ENCODE data around the gene PDGFA.

The PDGFA gene

DNA sequence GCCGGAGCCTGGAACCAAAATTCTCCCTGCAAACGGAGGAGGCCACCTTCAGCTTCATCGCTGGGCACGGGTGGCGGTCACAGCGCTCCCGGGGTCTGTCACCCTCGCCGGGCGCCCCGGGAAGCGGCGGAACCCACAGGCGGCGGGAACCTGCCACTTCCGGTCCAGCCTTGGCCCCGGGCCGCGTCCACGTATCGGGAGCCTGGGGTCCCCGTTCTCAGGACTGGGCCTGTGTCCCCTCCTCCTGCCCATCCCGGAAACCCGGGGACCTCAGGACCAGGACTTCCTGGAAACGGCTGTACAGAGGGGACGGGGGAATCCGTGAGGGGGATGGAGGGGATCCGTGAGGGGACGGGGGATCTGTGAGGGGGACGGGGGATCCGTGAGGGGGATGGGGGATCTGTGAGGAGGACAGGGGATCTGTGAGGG lies 25.4 kb downstream of the PDGFA start:
- in situ Hi-C loops (cut with HindIII; ENCODE audit: low sequenced_read_pairs): loop anchor here (5.0 to 10.0 kb wide), 2 partner anchors 99 to 157 kb away; no protein-coding TSS in a partner anchor
- no peak for DNase-seq (ENCODE audit: low read depth)
- TF ChIP-seq, protein P1, sequence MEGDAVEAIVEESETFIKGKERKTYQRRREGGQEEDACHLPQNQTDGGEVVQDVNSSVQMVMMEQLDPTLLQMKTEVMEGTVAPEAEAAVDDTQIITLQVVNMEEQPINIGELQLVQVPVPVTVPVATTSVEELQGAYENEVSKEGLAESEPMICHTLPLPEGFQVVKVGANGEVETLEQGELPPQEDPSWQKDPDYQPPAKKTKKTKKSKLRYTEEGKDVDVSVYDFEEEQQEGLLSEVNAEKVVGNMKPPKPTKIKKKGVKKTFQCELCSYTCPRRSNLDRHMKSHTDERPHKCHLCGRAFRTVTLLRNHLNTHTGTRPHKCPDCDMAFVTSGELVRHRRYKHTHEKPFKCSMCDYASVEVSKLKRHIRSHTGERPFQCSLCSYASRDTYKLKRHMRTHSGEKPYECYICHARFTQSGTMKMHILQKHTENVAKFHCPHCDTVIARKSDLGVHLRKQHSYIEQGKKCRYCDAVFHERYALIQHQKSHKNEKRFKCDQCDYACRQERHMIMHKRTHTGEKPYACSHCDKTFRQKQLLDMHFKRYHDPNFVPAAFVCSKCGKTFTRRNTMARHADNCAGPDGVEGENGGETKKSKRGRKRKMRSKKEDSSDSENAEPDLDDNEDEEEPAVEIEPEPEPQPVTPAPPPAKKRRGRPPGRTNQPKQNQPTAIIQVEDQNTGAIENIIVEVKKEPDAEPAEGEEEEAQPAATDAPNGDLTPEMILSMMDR (IDR thresholded peaks at IDR 0.05; ENCODE audit: low read depth, low read length, missing control alignments): no peak
- H3K4me3 ChIP-seq (ENCODE audit: low read depth, low read length): no peak overlapping the region

DNA sequence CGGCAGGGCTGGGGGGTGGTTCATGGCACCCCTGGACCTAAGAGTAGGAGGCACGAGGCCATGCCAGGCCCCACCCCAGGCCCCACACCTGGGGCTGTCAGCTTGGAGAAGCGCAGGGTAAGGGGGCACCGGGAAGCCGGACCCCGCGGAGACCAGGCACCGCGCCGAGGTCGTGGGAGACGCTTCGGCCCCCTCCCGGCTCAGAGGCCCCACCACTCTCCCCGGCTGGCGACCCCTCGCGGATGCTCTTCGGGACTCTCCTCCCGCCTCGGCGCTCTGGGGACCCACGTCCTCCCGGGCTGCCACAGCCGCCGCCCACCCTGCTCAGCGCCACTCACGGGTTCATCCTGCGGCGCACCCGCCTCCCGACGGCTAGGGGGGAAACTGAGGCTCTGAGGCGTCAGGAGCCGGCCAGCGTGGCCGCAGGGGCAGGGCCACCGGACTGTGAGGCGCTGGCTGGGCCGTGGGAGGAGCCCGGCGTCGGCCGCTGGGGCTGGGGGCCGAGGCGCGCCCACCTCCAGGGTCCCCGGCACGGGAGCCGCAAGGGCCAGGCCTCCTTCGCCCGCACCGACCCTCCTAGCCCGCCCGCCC lies 25.9 kb downstream of the PDGFA start:
- in situ Hi-C loops (cut with HindIII; ENCODE audit: low sequenced_read_pairs): loop anchor here (5.0 to 10.0 kb wide), 2 partner anchors 99 to 156 kb away; no protein-coding TSS in a partner anchor
- H3K4me3 ChIP-seq (ENCODE audit: low read depth, low read length): no peak overlapping the region
- TF ChIP-seq, protein P1 (IDR thresholded peaks at IDR 0.05; ENCODE audit: low read depth, low read length, missing control alignments): no peak
- no peak for DNase-seq (ENCODE audit: low read depth)

DNA sequence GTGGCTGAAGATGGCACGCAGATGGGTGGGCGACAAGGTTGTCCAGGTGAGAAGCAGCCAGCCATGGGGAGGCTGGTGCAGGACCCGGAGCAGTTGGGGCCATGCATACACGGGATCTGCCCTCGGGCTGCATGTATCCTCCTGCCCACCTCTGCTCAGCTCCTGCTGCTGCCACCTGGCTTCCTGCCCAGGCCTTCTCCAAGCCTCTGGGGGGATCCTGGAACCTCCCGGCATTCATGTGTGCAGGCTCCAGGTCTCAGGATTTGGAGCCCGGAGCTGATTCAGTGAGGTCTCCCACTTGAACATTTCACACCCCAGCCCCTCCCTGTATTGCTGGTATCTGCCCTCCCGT lies 27.0 kb downstream of the PDGFA start:
- in situ Hi-C loops (cut with HindIII; ENCODE audit: low sequenced_read_pairs): loop anchor here (5.0 to 10.0 kb wide), 2 partner anchors 98 to 155 kb away; no protein-coding TSS in a partner anchor
- H3K4me3 ChIP-seq (ENCODE audit: low read depth, low read length): no peak overlapping the region
- TF ChIP-seq, protein P1 (IDR thresholded peaks at IDR 0.05; ENCODE audit: low read depth, low read length, missing control alignments): no peak
- DNase-seq (ENCODE audit: low read depth): no peak

DNA sequence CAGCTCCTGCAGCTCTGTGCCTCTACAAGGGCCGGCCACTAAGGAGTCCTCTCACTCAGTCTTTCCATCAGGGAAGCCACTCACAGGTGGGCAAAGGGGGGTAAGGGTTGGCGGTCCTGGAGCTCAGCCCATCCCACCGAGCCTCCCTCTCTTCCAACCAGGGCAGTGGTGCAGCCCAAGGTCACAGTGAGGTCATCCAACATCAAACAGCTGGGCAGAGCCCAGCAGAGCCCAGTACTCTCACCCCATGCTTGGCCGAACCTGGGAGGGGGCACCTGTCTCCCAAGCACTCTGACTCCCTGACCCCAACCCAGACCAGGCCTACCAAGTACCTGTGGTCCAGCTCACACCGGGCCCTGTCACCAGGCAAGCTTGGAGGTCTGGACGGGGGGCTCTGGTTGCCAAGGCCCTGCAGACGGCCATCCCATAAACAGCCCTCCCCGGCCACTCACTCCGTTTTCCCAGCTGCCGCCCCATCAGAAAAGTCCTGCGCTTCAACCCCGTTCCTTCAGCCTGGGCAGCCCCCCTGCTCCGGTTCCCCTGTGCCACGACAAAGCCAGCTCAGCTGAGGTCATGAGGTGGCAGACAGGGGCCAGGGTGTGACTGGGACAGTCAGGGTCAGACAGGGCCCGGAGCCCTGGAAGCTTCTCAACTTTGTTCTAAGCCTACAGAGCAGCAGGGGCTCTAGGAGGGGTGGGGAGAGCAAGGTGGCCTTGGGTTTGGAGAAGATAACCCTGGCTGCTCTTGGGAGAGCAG lies 27.5 kb downstream of the PDGFA start:
- TF ChIP-seq, protein P1 (IDR thresholded peaks at IDR 0.05; ENCODE audit: low read depth, low read length, missing control alignments): no peak

DNA sequence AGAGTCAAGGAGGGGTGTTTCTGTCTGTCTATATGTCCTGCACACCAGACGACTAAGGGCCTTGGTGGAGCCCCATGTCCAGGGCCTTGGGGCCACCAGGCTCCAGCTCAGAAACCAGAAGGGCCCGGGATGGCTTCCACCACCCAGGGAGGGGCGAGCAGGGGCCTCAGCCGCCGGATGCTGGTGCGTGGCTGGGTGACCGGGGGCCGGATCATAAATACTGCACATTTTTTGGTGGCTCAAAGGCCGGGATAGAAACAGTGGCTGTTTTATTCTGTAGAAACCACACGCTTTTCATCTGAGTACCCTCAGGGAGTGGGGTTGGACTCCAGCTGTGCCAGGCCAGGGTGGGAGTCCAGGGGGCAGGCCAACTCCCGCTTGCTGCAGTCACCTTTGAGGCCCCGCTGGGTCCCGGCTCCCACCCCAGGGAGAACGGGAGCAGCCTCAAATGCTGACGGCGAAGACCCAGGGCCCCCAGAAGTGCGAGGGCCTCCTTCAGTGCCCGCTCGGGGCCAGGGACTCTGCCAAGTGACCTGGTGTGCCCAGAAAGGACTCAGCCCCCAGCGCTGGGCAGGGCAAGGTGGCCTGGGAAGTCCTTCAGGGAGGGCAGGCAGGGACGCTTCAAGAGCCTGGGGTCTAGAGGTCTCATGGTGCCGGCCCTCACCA lies 28.2 kb downstream of the PDGFA start:
- DNase-seq (ENCODE audit: low read depth): no peak
- TF ChIP-seq, protein P1 (IDR thresholded peaks at IDR 0.05; ENCODE audit: low read depth, low read length, missing control alignments): no peak
- in situ Hi-C loops (cut with HindIII; ENCODE audit: low sequenced_read_pairs): loop anchor here (5.0 to 10.0 kb wide), 2 partner anchors 97 to 154 kb away; no protein-coding TSS in a partner anchor
- no peak overlapping the region for H3K4me3 ChIP-seq (ENCODE audit: low read depth, low read length)

More for the DNA sequence above, 27.5 kb downstream of the PDGFA start:
- in situ Hi-C loops (cut with HindIII; ENCODE audit: low sequenced_read_pairs): loop anchor here (5.0 to 10.0 kb wide), 2 partner anchors 97 to 155 kb away; no protein-coding TSS in a partner anchor
- no peak for DNase-seq (ENCODE audit: low read depth)
- no peak overlapping the region for H3K4me3 ChIP-seq (ENCODE audit: low read depth, low read length)
